Activated CD8-positive, alpha-beta memory T cell treated with anti-CD3 and anti-CD28 coated beads, Interleukin-2, amount 10 ng/mL, durations not matched to agents 7 days and 5 days (primary cell): ENCODE measurements around the gene GARS1. TPM values are rescaled to one million over a fixed set of nuclear protein-coding genes. Genes with fewer than 3 reads are reported as not detected.

Source experiments
- total RNA-seq, 2 experiments: library from RNA; stranded (reverse); gene quantifications; one replicate each; pipeline ENCODE4 v1.2.3, GENCODE V29; 2021

Gene GARS1
- total RNA-seq, 2 experiments from 2014 or later: 203 to 260 TPM

Other genes with a start within 250 kb of the GARS1 start
- gene NOD1, start 116.1 kb upstream of the GARS1 start, total RNA-seq: 10 to 100 TPM; 20.8 to 36.9 TPM
- gene GGCT, start 90.0 kb upstream of the GARS1 start, total RNA-seq: 10 to 100 TPM; 46.1 to 58.8 TPM
- gene CRHR2, start 87.6 kb downstream of the GARS1 start, total RNA-seq: not detected
- under 1 TPM in 1 of 2 experiments, not detected in 1; 0.12 TPM for gene INMT, start 157.3 kb downstream of the GARS1 start, total RNA-seq
- 1 to 10 TPM; 1.1 to 1.3 TPM for gene MINDY4, start 176.5 kb downstream of the GARS1 start, total RNA-seq